KBM-7 (cell line): ENCODE results near the gene MAP3K14.
"Not testable (repeated sequence)": the region's sequence is repeated elsewhere in the genome, so short reads cannot be mapped to it uniquely, and the experiment has no call there.

Experiments
- DNase-seq: peaks from one replicate; pipeline ENCODE4 v3.0.0-alpha.2; 2015
- in situ Hi-C: fragments of 300-500 bp; cut with MboI; formaldehyde crosslinking; loops from 2 replicates; pipeline ENCODE4 v1.14.3; 2020; ENCODE audit warnings: low sequenced_read_pairs, low pct_unique_long_range_greater_than_20kb, mixed read lengths

Gene MAP3K14

GRCh38 chr17:45306623-45307022, 10.2 kb downstream of the MAP3K14 start:
- in situ Hi-C loops: no loop called here
- DNase-seq: no peak

DNA sequence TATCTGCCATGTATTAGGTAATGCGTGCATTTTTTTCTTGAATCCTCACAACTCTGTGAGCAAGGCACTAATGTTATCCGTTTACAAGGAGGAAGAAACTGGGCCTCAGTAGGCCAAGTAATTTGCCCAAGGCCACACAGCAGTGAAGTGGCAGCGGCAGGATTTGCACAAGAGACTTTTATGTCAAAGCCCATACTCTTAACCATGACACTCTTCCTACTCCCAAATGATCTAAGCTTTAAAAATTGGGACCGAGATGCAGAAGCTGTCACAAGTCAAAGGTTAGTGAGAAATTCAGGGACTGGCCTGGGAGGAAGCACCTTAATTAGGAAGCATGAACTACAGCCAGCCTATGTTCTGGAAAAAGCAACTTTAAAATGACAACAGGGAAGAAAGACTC, 10.7 kb downstream of the MAP3K14 start:
- in situ Hi-C loops: no loop called here
- DNase-seq: no peak

- in situ Hi-C loops: no loop called here
- no peak for DNase-seq
These were observed 11.2 kb downstream of the MAP3K14 start for GRCh38 chr17:45305530-45306087.

GRCh38 chr17:45302649-45303173, 14.1 kb downstream of the MAP3K14 start:
- in situ Hi-C loops: no loop called here

GRCh38 chr17:45302220-45302619, 14.6 kb downstream of the MAP3K14 start:
- DNase-seq, in situ Hi-C loops: not testable (repeated sequence)

More at GRCh38 chr17:45302649-45303173, 14.1 kb downstream of the MAP3K14 start:
- DNase-seq: peak; percentile 58

DNA sequence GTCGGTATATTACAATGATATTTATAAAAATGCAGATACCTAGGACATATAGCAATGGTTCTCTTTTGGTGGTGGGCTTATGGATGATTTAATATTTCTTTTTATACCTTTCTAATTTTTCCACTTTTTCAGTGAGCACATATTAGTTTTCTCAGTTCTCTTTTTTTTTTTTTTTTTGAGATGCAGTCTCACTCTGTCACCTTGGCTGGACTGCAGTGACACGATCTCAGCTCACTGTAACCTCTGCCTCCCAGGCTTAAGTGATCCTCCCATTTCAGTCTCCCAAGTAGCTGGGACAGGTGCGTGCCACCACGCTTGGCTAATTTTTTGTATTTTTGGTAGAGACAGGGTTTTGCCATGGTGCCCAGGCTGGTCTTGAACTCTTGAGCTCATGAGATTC, 15.1 kb downstream of the MAP3K14 start:
- in situ Hi-C loops: no loop called here
- no peak for DNase-seq

GRCh38 chr17:45300060-45300751, 16.6 kb downstream of the MAP3K14 start:
- DNase-seq: no peak
- in situ Hi-C loops: no loop called here

GRCh38 chr17:45299361-45299760, 17.5 kb downstream of the MAP3K14 start:
- peak; percentile 38 for DNase-seq
- in situ Hi-C loops: no loop called here

GRCh38 chr17:45298546-45299285, 18.1 kb downstream of the MAP3K14 start:
- DNase-seq: no peak
- in situ Hi-C loops: no loop called here

DNA sequence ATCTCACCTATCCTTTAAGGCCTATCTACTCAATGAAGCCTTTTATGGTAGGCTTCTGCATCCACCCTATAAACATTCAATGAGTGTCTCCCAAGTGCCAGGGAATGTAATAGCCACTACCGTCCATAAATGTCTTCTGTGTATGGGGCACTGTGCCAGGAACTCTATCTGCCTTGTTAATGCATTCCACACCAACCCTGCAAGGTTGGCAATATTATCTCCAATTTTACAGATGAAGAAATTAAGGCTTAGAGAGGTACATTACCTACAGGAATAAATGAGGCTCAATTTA, 20.0 kb downstream of the MAP3K14 start:
- DNase-seq: no peak
- in situ Hi-C loops: no loop called here

GRCh38 chr17:45296003-45296832, 20.6 kb downstream of the MAP3K14 start:
- DNase-seq: peak; percentile 92

GRCh38 chr17:45294506-45294905, 22.3 kb downstream of the MAP3K14 start:
- DNase-seq: no peak
- in situ Hi-C loops: no loop called here

More at GRCh38 chr17:45296003-45296832, 20.6 kb downstream of the MAP3K14 start:
- in situ Hi-C loops: no loop called here

DNA sequence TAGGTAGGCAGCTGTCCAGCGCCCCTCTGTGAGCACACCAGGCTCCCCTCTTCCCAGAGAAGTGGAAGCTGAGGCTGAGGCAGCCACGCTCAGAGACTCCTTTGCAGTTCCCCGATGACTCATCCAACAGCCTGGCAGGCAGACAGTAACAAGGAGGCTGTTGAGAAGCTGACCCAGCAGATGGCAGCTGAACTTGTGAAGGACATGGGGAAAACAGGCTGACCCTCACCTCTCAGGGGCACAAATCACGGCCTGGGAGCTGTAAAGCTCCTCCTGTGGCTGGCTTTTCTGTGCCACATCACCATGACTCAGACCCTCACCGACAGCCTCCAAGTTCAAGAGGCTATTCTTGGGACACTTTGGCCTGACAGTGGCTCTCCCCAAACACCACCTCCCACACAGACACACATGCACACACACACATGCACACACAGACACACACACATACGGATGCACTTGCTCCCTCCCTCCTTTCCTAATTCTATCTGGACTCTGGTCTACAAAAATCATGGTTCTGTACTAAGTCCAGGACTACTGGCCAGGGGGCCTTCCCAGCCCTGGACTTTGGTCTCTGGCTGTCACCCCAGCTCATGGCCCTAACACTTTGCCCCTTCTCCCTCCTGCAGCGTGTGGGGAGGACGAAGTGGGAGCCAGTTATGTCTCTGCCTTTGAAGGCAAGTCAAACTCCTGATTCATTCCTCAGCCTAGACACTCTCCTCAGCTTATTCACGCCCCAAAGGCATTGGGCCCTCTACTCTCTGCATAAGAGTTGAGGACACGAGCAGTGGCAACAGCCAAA, 23.2 kb downstream of the MAP3K14 start:
- in situ Hi-C loops: no loop called here
- DNase-seq: peak; percentile 37

- in situ Hi-C loops: no loop called here
These were observed 24.0 kb downstream of the MAP3K14 start for GRCh38 chr17:45292696-45293412.

DNA sequence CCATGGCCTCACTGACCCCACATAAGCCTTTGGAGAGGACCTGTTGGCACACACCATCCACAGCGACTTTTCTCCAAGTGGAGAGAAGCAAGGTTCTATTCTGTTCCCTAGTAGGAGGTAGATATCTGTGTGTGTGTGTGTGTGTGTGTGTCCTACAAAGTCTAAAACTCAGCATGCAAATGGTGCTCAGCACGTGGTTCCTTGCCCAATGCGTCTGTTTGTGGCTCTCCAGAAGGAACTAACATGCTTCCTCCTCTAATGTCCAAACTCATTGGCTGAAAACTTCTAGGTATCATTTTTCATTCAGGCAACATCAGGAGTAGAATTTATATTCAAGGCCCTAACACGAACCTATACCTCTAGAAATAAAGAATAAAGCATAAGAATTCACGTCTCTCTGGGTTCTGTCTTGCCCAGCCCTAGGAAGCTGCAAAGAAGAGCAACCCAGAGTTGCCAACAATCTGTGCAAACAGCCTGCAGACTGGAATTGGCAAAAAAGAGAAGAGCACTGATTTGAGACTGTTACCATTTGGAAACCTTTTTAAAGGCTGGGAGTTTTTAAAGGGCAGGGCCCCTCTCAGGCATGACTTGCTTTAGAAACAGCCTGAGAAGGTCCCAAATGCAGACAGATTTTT, 25.5 kb downstream of the MAP3K14 start:
- in situ Hi-C loops: no loop called here

More at GRCh38 chr17:45292696-45293412, 24.0 kb downstream of the MAP3K14 start:
- no peak for DNase-seq

GRCh38 chr17:45290269-45290765, 26.5 kb downstream of the MAP3K14 start:
- in situ Hi-C loops: no loop called here
- DNase-seq: no peak

More for the DNA sequence above, 25.5 kb downstream of the MAP3K14 start:
- peak; percentile 34 for DNase-seq
